Choroid plexus epithelial cell (primary cell): ENCODE measurements around the gene ARL15.

Source experiments
- DNase-seq: peaks from one replicate; pipeline ENCODE4 v3.0.0-alpha.2; 2010; ENCODE audit warnings: low read depth
- H3K4me3 ChIP-seq: 2 replicates; pipeline ENCODE4 v1.5.1; 2011; ENCODE audit warnings: low read depth, mild to moderate bottlenecking, control low read depth, low read length, moderate library complexity
- CTCF ChIP-seq: conservative IDR thresholded peaks from 2 replicates; pipeline ENCODE4 v1.5.1; 2011; ENCODE audit warnings: low read depth, mild to moderate bottlenecking, control low read depth, inconsistent platforms, low read length, moderate library complexity

ARL15 gene

DNA sequence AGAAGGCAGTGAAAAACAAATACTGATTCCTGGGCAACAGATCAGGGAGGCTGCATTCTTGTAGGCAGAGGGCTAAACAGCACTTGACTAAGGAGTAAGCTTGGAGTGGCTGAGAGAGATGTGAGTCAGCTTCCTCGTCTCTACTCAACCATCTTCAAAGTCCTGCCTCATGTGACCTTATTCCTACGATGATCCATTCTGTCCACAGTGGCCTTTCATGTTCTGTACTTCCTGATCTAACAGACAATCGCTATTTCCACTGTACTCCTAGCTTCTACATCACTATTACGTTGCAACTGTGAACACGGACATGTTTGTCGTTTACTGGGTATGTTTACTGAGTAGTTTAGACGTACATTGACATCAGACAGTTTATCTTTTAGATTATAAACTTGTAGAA lies 365.4 kb downstream of the ARL15 start:
- TF ChIP-seq CTCF = no peak
- H3K4me3 ChIP-seq = no peak overlapping the region
- DNase-seq = no peak

GRCh38 chr5:53943938-53944337 lies 366.4 kb downstream of the ARL15 start:
- no peak for TF ChIP-seq CTCF
- H3K4me3 ChIP-seq = no peak overlapping the region
- DNase-seq = no peak

- DNase-seq = peak; percentile 87
- no peak for TF ChIP-seq CTCF
These were observed 367.6 kb downstream of the ARL15 start for GRCh38 chr5:53942724-53943123.

GRCh38 chr5:53940921-53941320 lies 369.5 kb downstream of the ARL15 start:
- DNase-seq = no peak
- no peak overlapping the region for H3K4me3 ChIP-seq
- no peak for TF ChIP-seq CTCF

More at GRCh38 chr5:53942724-53943123, 367.6 kb downstream of the ARL15 start:
- no peak overlapping the region for H3K4me3 ChIP-seq

GRCh38 chr5:53937467-53937866 lies 372.9 kb downstream of the ARL15 start:
- DNase-seq = no peak
- no peak for TF ChIP-seq CTCF
- H3K4me3 ChIP-seq = no peak overlapping the region

GRCh38 chr5:53936481-53937352 lies 373.7 kb downstream of the ARL15 start:
- TF ChIP-seq CTCF = no peak
- H3K4me3 ChIP-seq = no peak overlapping the region
- peak; percentile 28 for DNase-seq
